CD14-positive monocyte (primary cell): Measurements from ENCODE around the gene TTC33. TPM values are rescaled to one million over a fixed set of nuclear protein-coding genes. Genes with fewer than 3 reads are reported as not detected.

Experiments
- DNase-seq, 3 donors: peaks; one replicate each; pipeline ENCODE4 v3.0.0-alpha.2; 2011 to 2022
- H2AFZ ChIP-seq: 2 replicates; pipeline ENCODE4 v1.6.0; 2012; ENCODE audit warnings: mild to moderate bottlenecking, low read depth, low read length, inconsistent platforms; ENCODE audit not compliant: insufficient read depth, poor library complexity, severe bottlenecking
- H3K27ac ChIP-seq, 2 donors: 1 replicate in 1 of 2; 2 replicates in 1 of 2; pipeline ENCODE4 v1.5.1; 2012 to 2013; ENCODE audit warnings: low read length in 2 of 2, control low read depth in 1 of 2, inconsistent platforms in 1 of 2, low read depth in 1 of 2, mild to moderate bottlenecking in 1 of 2
- H3K27me3 ChIP-seq, 2 donors: one replicate each; pipeline versions ENCODE4 v1.6.0 to v1.6.1; 2011 to 2013; ENCODE audit warnings: low read length in 2 of 2; ENCODE audit not compliant: control insufficient read depth in 2 of 2, insufficient read depth in 2 of 2
- H3K36me3 ChIP-seq, 2 donors: replicated peaks in 1 of 2; 1 replicate in 1 of 2; 2 replicates in 1 of 2; pipeline versions ENCODE4 v1.5.1 to v1.6.1; 2012 to 2013; ENCODE audit warnings: low read length in 2 of 2, control low read depth in 1 of 2, inconsistent platforms in 1 of 2, mild to moderate bottlenecking in 1 of 2; ENCODE audit not compliant: insufficient read depth in 2 of 2, control insufficient read depth in 1 of 2
- H3K4me1 ChIP-seq, 2 donors: 1 replicate in 1 of 2; 2 replicates in 1 of 2; pipeline versions ENCODE4 v1.5.1 to v1.6.1; 2012 to 2013; ENCODE audit warnings: low read length in 2 of 2, control low read depth in 1 of 2, inconsistent platforms in 1 of 2, mild to moderate bottlenecking in 1 of 2, moderate library complexity in 1 of 2; ENCODE audit not compliant: insufficient read depth in 2 of 2, control insufficient read depth in 1 of 2
- H3K4me2 ChIP-seq: replicated peaks from 2 replicates; pipeline ENCODE3; 2012; ENCODE audit warnings: low read length, moderate library complexity, mild to moderate bottlenecking; ENCODE audit not compliant: poor library complexity, severe bottlenecking; ENCODE audit errors: extremely low read depth
- H3K4me3 ChIP-seq, 3 experiments: fragments of 200-600 bp in 1 of 3; sonication (generic) in 1 of 3; replicated peaks in 1 of 3; 1 replicate in 2 of 3; 2 replicates in 1 of 3; pipeline ENCODE4 v1.5.1; 2011 to 2013; ENCODE audit warnings: low read length in 3 of 3, mild to moderate bottlenecking in 3 of 3, control low read depth in 2 of 3, low read depth in 2 of 3, inconsistent platforms in 1 of 3, moderate library complexity in 1 of 3
- H3K79me2 ChIP-seq: 2 replicates; pipeline ENCODE4 v1.6.0; 2012; ENCODE audit warnings: mild to moderate bottlenecking, control low read depth, inconsistent platforms, low read length, moderate library complexity; ENCODE audit not compliant: insufficient read depth
- H3K9ac ChIP-seq: 2 replicates; pipeline ENCODE4 v1.6.0; 2017; ENCODE audit warnings: low read length, mild to moderate bottlenecking; ENCODE audit not compliant: insufficient read depth, poor library complexity, severe bottlenecking
- H3K9me3 ChIP-seq, 2 donors: replicated peaks in 1 of 2; 1 replicate in 1 of 2; 2 replicates in 1 of 2; pipeline versions ENCODE4 v1.5.1 to v1.6.1; 2012 to 2013; ENCODE audit warnings: low read length in 2 of 2, control low read depth in 1 of 2; ENCODE audit not compliant: control insufficient read depth in 1 of 2, insufficient read depth in 1 of 2
- H4K20me1 ChIP-seq: 2 replicates; pipeline ENCODE4 v1.6.0; 2012; ENCODE audit warnings: mild to moderate bottlenecking, low read length, control low read depth, moderate library complexity; ENCODE audit not compliant: insufficient read depth
- H3K27ac Mint-ChIP-seq, 7 donors: one replicate each; pipeline ENCODE4 v1.8.0; 2020; ENCODE audit warnings: mild to moderate bottlenecking in 7 of 7, mixed read lengths in 7 of 7, moderate library complexity in 6 of 7, inconsistent platforms in 2 of 7
- H3K27me3 Mint-ChIP-seq, 3 donors: one replicate each; pipeline ENCODE4 v1.8.0; 2021 to 2022; ENCODE audit warnings: low read depth in 3 of 3, mild to moderate bottlenecking in 3 of 3, mixed read lengths in 3 of 3, moderate library complexity in 3 of 3, inconsistent platforms in 1 of 3
- H3K36me3 Mint-ChIP-seq, 2 donors: one replicate each; pipeline ENCODE4 v1.8.0; 2020; ENCODE audit warnings: mixed read lengths in 2 of 2, inconsistent platforms in 1 of 2, mild to moderate bottlenecking in 1 of 2
- H3K4me1 Mint-ChIP-seq: one replicate; pipeline ENCODE4 v1.8.0; 2020; ENCODE audit warnings: mild to moderate bottlenecking, mixed read lengths
- H3K4me3 Mint-ChIP-seq, 2 donors: one replicate each; pipeline ENCODE4 v1.8.0; 2020; ENCODE audit warnings: mild to moderate bottlenecking in 2 of 2, mixed read lengths in 2 of 2, moderate library complexity in 1 of 2
- H3K9me3 Mint-ChIP-seq, 7 donors: one replicate each; pipeline ENCODE4 v1.8.0; 2020 to 2022; ENCODE audit warnings: mixed read lengths in 7 of 7, mild to moderate bottlenecking in 6 of 7, moderate library complexity in 6 of 7, inconsistent platforms in 2 of 7
- CTCF ChIP-seq: fragments of 200-600 bp; IDR thresholded peaks from one replicate; pipeline ENCODE4 v1.8.0; 2022; ENCODE audit warnings: antibody characterized with exemption, mild to moderate bottlenecking
- intact Hi-C, 2 donors: fragments of 100-400 bp; cut with micrococcal nuclease; formaldehyde crosslinking; loops; one replicate each; pipeline versions ENCODE4 v1.15.0 to v1.15.1; 2023
- polyA plus RNA-seq, 3 donors: library from polyadenylated mRNA; depleted of rRNA in 1 of 3; unstranded in 2 of 3; stranded (reverse) in 1 of 3; fragments of 300-500 nt in 2 of 3; fragments of >200 nt in 1 of 3; fragmentation: Illumina TruSeq in 2 of 3; gene quantifications; 1 replicate in 2 of 3; 2 replicates in 1 of 3; pipeline ENCODE4 v1.2.3, GENCODE V29; 2012 to 2021

Gene TTC33
- polyA plus RNA-seq, 3 donors: 1.5 to 11.7 (median 9.4) TPM

GRCh38 chr5:40720069-40720468 is 35.7 kb downstream of the TTC33 start:
- peaks cover 6 to 49% of the 10 kb centered on the region in 2 donors for H3K36me3 ChIP-seq
- Mint-ChIP-seq H3K9me3 (peaks cover 6 to 25% (median 13%) of the 10 kb centered on the region in 7 donors), H3K27me3 (no peaks in the 10 kb centered on the region), H3K27ac (no peak overlapping the region), H3K4me3 (no peak overlapping the region), H3K4me1 (no peaks in the 10 kb centered on the region), H3K36me3 (peaks cover 46 to 61% of the 10 kb centered on the region in 2 donors)
- intact Hi-C loops: no loop called here
- DNase-seq: no peak
- no peaks in the 10 kb centered on the region for H3K27me3 ChIP-seq
- no peak overlapping the region for H3K9ac ChIP-seq
- H3K9me3 ChIP-seq: peaks cover 0 to 8% of the 10 kb centered on the region in 2 donors
- H4K20me1 ChIP-seq: no peaks in the 10 kb centered on the region
- H3K4me3 ChIP-seq: no peak overlapping the region
- TF ChIP-seq CTCF: no peak
- H3K79me2 ChIP-seq: no peaks in the 10 kb centered on the region
- no peak overlapping the region for H3K4me2 ChIP-seq
- H3K27ac ChIP-seq: no peak overlapping the region
- no peaks in the 10 kb centered on the region for H3K4me1 ChIP-seq
- H2AFZ ChIP-seq: no peak overlapping the region

GRCh38 chr5:40717281-40717680 is 38.5 kb downstream of the TTC33 start:
- Histone ChIP-seq H3K4me2 (no peak overlapping the region), H3K9ac (no peak overlapping the region), H3K27me3 (no peaks in the 10 kb centered on the region), H3K27ac (no peak overlapping the region), H3K9me3 (peaks cover 0 to 5% of the 10 kb centered on the region in 2 donors), H3K4me3 (no peak overlapping the region), H4K20me1 (no peaks in the 10 kb centered on the region), H3K36me3 (peaks cover 4 to 38% of the 10 kb centered on the region in 2 donors), H3K79me2 (no peaks in the 10 kb centered on the region), H2AFZ (no peak overlapping the region), H3K4me1 (no peaks in the 10 kb centered on the region)
- DNase-seq: no peak
- Mint-ChIP-seq H3K27ac (no peak overlapping the region), H3K4me1 (no peaks in the 10 kb centered on the region), H3K4me3 (no peak overlapping the region), H3K36me3 (peaks cover 39 to 45% of the 10 kb centered on the region in 2 donors), H3K9me3 (peaks cover 5 to 13% (median 10%) of the 10 kb centered on the region in 7 donors), H3K27me3 (no peaks in the 10 kb centered on the region)
- no peak for TF ChIP-seq CTCF
- intact Hi-C loops: no loop called here
